H1 (cell line): ENCODE data around the gene PTX3.

Experiments used
- CEBPB ChIP-seq: IDR thresholded peaks from 2 replicates; pipeline ENCODE4 v1.6.1; 2012; ENCODE audit warnings: low read depth, low read length
- CREB1 ChIP-seq: IDR thresholded peaks from 2 replicates; pipeline ENCODE4 v1.6.1; 2012; ENCODE audit warnings: inconsistent platforms
- CTCF ChIP-seq, 3 experiments: IDR thresholded peaks; 1 replicate in 2 of 3; 2 replicates in 1 of 3; pipeline versions ENCODE4 v1.5.1 to v1.6.1; 2011; ENCODE audit warnings: low read length in 3 of 3, mild to moderate bottlenecking in 3 of 3, inconsistent platforms in 2 of 3, low read depth in 1 of 3, moderate library complexity in 1 of 3; ENCODE audit not compliant: insufficient read depth in 1 of 3; ENCODE audit errors: control extremely low read depth in 1 of 3
- POLR2AphosphoS5 ChIP-seq: IDR thresholded peaks from 2 replicates; pipeline ENCODE4 v1.6.1; 2011; ENCODE audit warnings: low read depth, low read length
- RFX5 ChIP-seq: IDR thresholded peaks from 2 replicates; pipeline ENCODE4 v1.6.1; 2011; ENCODE audit warnings: low read depth, low read length, improper control_type of control experiment, borderline replicate concordance
- SP1 ChIP-seq: IDR thresholded peaks from 2 replicates; pipeline ENCODE4 v1.6.1; 2011; ENCODE audit warnings: low read depth, low read length
- USF2 ChIP-seq: IDR thresholded peaks from 2 replicates; pipeline ENCODE4 v1.6.1; 2011; ENCODE audit warnings: low read length, improper control_type of control experiment

DNA sequence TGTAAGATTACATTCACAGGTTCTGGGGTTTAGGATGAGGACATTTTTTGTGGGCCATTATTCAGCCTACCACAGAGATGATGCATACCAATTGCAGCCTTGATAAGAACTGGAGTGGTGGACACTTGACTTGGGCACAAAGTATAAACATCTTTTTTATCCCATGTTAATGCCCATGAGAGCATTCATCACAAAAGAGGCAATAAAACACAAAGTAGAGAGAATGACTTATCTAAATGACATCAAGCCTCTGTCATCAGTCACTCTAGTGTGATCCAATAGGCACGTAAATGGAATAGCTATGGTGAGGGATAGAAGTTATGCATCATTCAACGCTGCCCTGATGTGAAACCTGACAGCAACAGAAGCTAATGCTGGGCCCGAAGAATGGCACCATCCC lies 40.8 kb downstream of the PTX3 start:
- TF ChIP-seq RFX5 (no peak), CTCF (IDR thresholded peaks at IDR 0.05; ENCODE audit: control extremely low read depth in 1 of 3, insufficient read depth in 1 of 3, low read depth in 1 of 3, low read length in 3 of 3) (no peak), CREB1 (no peak), POLR2AphosphoS5 (no peak), CEBPB (no peak), USF2 (no peak), SP1 (no peak)
